A549 treated with AZD2906 at 1 μM for 4 hours (cell line): Measurements from ENCODE around the gene OR10H5. TPM values are rescaled to one million over a fixed set of nuclear protein-coding genes. Genes with fewer than 3 reads are reported as not detected.

Experiments
- total RNA-seq: library from RNA; stranded (reverse); fragments of 200-300 nt; extraction: Qiagen RNA extraction; gene quantifications from 5 replicates; pipeline ENCODE4 v1.2.3, GENCODE V29; 2022

Gene OR10H5
- not detected in 5 replicates for total RNA-seq

GRCh38 chr19:15787611-15788155, at the start of gene OR10H5:
Gene OR10H5 (plus strand): TSS chr19:15787661. CDS start chr19:15794049, 6,388 bp downstream.

GRCh38 chr19:15737722-15738121, 49.7 kb upstream of the OR10H5 start, which contains the start of gene OR10H3:
Gene OR10H3 (plus strand): TSS chr19:15737985. CDS start chr19:15741393, 3,408 bp downstream.

GRCh38 chr19:15815306-15815705, 27.8 kb downstream of the OR10H5 start, which contains the start of gene OR10H1:
Gene OR10H1 (minus strand): TSS chr19:15815664. CDS start chr19:15808037, 7,627 bp downstream.

Other genes with a start within 250 kb of the OR10H5 start
- not detected in 5 replicates for gene CYP4F8, start 172.4 kb upstream of the OR10H5 start, total RNA-seq
- 2.8 to 4.4 TPM (median 3.5 TPM) in 5 replicates for gene CYP4F3, start 146.8 kb upstream of the OR10H5 start, total RNA-seq
- 2.0 to 2.8 TPM (median 2.5 TPM) in 5 replicates for gene CYP4F12, start 114.6 kb upstream of the OR10H5 start, total RNA-seq
- not detected in 5 replicates for gene OR10H2, start 59.6 kb upstream of the OR10H5 start, total RNA-seq
- not detected in 5 replicates for gene OR10H3, start 49.7 kb upstream of the OR10H5 start, total RNA-seq
- gene OR10H1, start 28.0 kb downstream of the OR10H5 start, total RNA-seq, result not detected in 5 replicates
- 0.05 to 0.24 TPM (median 0.11 TPM) in 5 replicates for gene CYP4F2, start 110.4 kb downstream of the OR10H5 start, total RNA-seq
- gene CYP4F11, start 146.9 kb downstream of the OR10H5 start, total RNA-seq, result 4.6 to 6.7 TPM (median 5.5 TPM) in 5 replicates
- not detected in 5 replicates for gene OR10H4, start 161.3 kb downstream of the OR10H5 start, total RNA-seq